Peyer's patch (tissue), 4 donors: Measurements from ENCODE around the gene FKBP14. TPM values are rescaled to one million over a fixed set of nuclear protein-coding genes. Genes with fewer than 3 reads are reported as not detected.
"Not testable (repeated sequence)": the region's sequence is repeated elsewhere in the genome, so short reads cannot be mapped to it uniquely, and the experiment has no call there.

ENCODE experiments used
- DNase-seq, 3 donors: peaks; one replicate each; pipeline ENCODE4 v3.0.0-alpha.2; 2017 to 2019
- H3K27ac ChIP-seq, 4 donors: fragments of 200-600 bp; sonication (generic); one replicate each; pipeline ENCODE4 v1.5.1; 2016 to 2019
- H3K27me3 ChIP-seq, 2 donors: fragments of 200-600 bp; sonication (generic); one replicate each; pipeline ENCODE4 v1.5.1; 2019
- H3K36me3 ChIP-seq, 3 donors: fragments of 200-600 bp; sonication (generic); one replicate each; pipeline ENCODE4 v1.5.1; 2016 to 2019
- H3K4me1 ChIP-seq, 4 donors: fragments of 200-600 bp; sonication (generic); one replicate each; pipeline ENCODE4 v1.5.1; 2016 to 2019
- H3K4me3 ChIP-seq, 4 donors: fragments of 200-600 bp; sonication (generic); 1 replicate in 3 of 4; 2 replicates in 1 of 4; pipeline ENCODE4 v1.5.1; 2016 to 2019; ENCODE audit warnings: mild to moderate bottlenecking in 1 of 4
- H3K9me3 ChIP-seq, 4 donors: fragments of 200-600 bp; sonication (generic); one replicate each; pipeline ENCODE4 v1.5.1; 2016 to 2019; ENCODE audit warnings: mild to moderate bottlenecking in 1 of 4
- POLR2A ChIP-seq, 2 donors: fragments of 450-650 bp; IDR thresholded peaks; one replicate each; pipeline ENCODE4 v1.5.1; 2017; ENCODE audit warnings: antibody characterized with exemption in 2 of 2, mild to moderate bottlenecking in 2 of 2, moderate library complexity in 2 of 2
- total RNA-seq, 4 donors: library from RNA; depleted of rRNA; stranded (reverse); fragments of >200 nt; gene quantifications; one replicate each; pipeline ENCODE4 v1.1.0, GENCODE V29; 2016
- TF ChIP-seq, protein P1 (sequence below), 6 experiments: fragments of 450-650 bp in 4 of 6; fragments of 200-600 bp in 2 of 6; sonication (generic) in 1 of 6; IDR thresholded peaks; one replicate each; pipeline ENCODE4 v1.5.1; 2017 to 2019; ENCODE audit warnings: antibody characterized with exemption in 6 of 6, mild to moderate bottlenecking in 3 of 6, moderate library complexity in 1 of 6

The FKBP14 gene
- total RNA-seq, 4 donors from 2014 or later: 4.2 to 8.5 (median 6.3) TPM

DNA sequence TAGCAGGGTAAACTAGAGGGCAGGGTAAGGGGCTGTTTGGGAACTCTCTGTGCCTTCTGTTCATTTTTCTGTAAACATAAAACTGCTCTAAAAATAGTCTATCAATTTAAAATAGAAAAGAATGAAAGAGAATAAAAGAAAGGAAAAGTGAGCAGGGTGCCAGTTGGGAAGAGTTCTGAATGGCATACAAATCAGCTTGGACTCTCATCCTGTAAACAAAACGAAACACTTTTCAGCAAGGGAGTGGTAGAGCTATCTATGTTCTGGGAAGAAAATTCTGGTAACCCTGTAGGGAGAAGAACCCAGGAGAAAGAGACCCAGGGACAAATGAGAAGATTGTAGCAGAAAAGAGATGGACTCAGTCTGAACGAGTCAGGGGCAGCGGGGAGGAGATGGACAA, 61.5 kb downstream of the FKBP14 start:
- TF ChIP-seq, protein P1, sequence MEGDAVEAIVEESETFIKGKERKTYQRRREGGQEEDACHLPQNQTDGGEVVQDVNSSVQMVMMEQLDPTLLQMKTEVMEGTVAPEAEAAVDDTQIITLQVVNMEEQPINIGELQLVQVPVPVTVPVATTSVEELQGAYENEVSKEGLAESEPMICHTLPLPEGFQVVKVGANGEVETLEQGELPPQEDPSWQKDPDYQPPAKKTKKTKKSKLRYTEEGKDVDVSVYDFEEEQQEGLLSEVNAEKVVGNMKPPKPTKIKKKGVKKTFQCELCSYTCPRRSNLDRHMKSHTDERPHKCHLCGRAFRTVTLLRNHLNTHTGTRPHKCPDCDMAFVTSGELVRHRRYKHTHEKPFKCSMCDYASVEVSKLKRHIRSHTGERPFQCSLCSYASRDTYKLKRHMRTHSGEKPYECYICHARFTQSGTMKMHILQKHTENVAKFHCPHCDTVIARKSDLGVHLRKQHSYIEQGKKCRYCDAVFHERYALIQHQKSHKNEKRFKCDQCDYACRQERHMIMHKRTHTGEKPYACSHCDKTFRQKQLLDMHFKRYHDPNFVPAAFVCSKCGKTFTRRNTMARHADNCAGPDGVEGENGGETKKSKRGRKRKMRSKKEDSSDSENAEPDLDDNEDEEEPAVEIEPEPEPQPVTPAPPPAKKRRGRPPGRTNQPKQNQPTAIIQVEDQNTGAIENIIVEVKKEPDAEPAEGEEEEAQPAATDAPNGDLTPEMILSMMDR (IDR thresholded peaks at IDR 0.05): no peak
- TF ChIP-seq POLR2A (IDR thresholded peaks at IDR 0.05): no peak
- Histone ChIP-seq H3K36me3 (no peaks in the 10 kb centered on the region), H3K27ac (no peak overlapping the region), H3K4me1 (no peaks in the 10 kb centered on the region), H3K4me3 (no peak overlapping the region), H3K9me3 (no peaks in the 10 kb centered on the region), H3K27me3 (no peaks in the 10 kb centered on the region)
- no peak for DNase-seq

DNA sequence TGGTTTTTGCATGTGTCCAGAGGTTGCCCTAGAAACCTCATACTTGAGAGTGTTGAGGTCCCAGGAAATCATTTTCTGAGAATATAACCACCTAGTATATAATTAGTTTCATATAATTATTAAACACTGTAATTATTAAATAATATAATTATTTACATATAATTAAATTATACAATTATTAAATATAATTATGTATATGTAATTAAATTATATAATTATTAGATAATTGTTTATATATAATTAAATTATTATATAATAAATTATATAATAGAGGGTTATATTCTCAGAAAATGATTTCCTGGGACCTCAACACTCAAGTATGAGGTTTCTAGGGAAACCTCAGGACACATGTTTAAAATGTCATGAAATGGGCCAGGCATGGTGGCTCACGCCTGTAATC, 64.5 kb downstream of the FKBP14 start:
- H3K27ac ChIP-seq: no peak overlapping the region
- H3K9me3 ChIP-seq: no peaks in the 10 kb centered on the region
- TF ChIP-seq, protein P1 (IDR thresholded peaks at IDR 0.05): no peak
- no peak for TF ChIP-seq POLR2A (IDR thresholded peaks at IDR 0.05)
- H3K4me3 ChIP-seq: no peak overlapping the region
- DNase-seq: no peak
- H3K4me1 ChIP-seq: peaks cover 0 to 4% (median 0%) of the 10 kb centered on the region in 4 donors
- H3K36me3 ChIP-seq: no peaks in the 10 kb centered on the region
- H3K27me3 ChIP-seq: no peaks in the 10 kb centered on the region

DNA sequence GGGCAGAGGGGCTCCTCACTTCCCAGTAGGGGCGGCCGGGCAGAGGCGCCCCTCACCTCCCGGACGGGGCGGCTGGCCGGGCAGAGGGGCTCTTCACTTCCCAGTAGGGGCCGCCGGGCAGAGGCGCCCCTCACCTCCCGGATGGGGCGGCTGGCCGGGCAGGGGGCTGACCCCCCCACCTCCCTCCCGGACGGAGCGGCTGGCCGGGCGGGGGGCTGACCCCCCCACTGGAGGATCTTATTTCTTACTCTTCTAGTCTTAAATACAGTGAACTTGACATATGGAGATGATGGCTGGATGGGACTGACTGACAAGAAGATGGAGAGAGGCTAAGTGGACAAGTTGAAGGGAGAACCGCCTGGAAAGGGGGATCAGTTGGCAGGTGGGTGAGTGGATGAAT, 64.9 kb downstream of the FKBP14 start:
- not testable (repeated sequence) for H3K4me3 ChIP-seq, H3K36me3 ChIP-seq, DNase-seq, H3K27ac ChIP-seq, H3K9me3 ChIP-seq, H3K4me1 ChIP-seq, H3K27me3 ChIP-seq

Other genes with a start within 250 kb of the FKBP14 start
- gene WIPF3, start 220.2 kb downstream of the FKBP14 start, total RNA-seq: 1 to 10 TPM in 1 of 4 donors, under 1 TPM in 2, not detected in 1; 0.66 to 2.5 (median 0.83) TPM
- gene SCRN1, start 36.9 kb downstream of the FKBP14 start, total RNA-seq: 10 to 100 TPM in 1 of 4 donors, 1 to 10 TPM in 3; 3.7 to 34.7 (median 7.4) TPM
- 10 to 100 TPM in 3 of 4 donors, 1 to 10 TPM in 1; 9.9 to 30.1 (median 15.2) TPM for gene PLEKHA8, start 1.7 kb upstream of the FKBP14 start, total RNA-seq
- gene MTURN, start 108.3 kb upstream of the FKBP14 start, total RNA-seq: 10 to 100 TPM in 3 of 4 donors, 1 to 10 TPM in 1; 2.3 to 18.2 (median 13.8) TPM